Measurements from ENCODE around the gene KIF3C. TPM values are rescaled to one million over a fixed set of nuclear protein-coding genes. Genes with fewer than 3 reads are reported as not detected.

KIF3C gene
- total RNA-seq, 1 experiment from 2014 or later: 41.4 TPM

DNA sequence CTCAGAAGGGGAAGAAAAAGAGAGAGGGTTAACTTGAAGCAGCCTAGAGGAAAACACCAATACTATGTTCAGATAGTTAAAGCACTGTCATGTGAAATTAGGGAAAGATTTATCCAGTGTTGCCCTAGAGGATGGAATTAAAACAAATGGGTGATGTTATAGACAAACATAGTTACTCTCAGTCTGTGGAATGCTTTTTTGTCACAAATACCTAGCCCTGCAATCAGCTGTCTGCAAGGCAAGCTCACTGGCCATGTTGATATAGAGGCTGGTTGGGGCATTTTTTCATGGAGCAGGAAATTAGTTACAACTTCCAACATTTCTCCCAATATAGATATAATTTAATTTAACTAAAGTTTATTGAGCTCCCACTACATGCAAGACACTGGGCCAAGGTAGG is 43.2 kb upstream of the KIF3C start:
- Histone ChIP-seq H3K27ac (ENCODE audit: insufficient read length, low read depth, low read length) (no peak overlapping the region), H3K23ac (ENCODE audit: insufficient read length, low read depth, low read length) (no peak overlapping the region), H2BK5ac (ENCODE audit: insufficient read length, low read length) (no peak overlapping the region), H3K56ac (ENCODE audit: insufficient read length, low read depth, low read length) (no peak overlapping the region), H2BK15ac (ENCODE audit: low read depth, low read length) (no peak overlapping the region), H3K9ac (ENCODE audit: extremely low read depth, insufficient read length, low read length) (no peak overlapping the region), H2BK120ac (ENCODE audit: low read depth, low read length, poor library complexity, severe bottlenecking) (no peak overlapping the region), H3T11ph (ENCODE audit: low read length) (no peak overlapping the region), H3K79me2 (ENCODE audit: insufficient read depth, low read length) (no peaks in the 10 kb centered on the region), H3K27me3 (ENCODE audit: insufficient read depth, low read length) (no peaks in the 10 kb centered on the region), H3K18ac (ENCODE audit: insufficient read length, low read depth, low read length) (no peak overlapping the region), H4K8ac (replicated peaks; ENCODE audit: insufficient read length, low read depth, low read length) (no peak overlapping the region), H3K14ac (ENCODE audit: insufficient read depth, low read length) (no peak overlapping the region), H4K91ac (ENCODE audit: insufficient read length, low read depth, low read length) (no peak overlapping the region), H3K23me2 (ENCODE audit: insufficient read length, low read depth, low read length, poor library complexity, severe bottlenecking) (no peaks in the 10 kb centered on the region), H4K5ac (ENCODE audit: insufficient read length, low read depth, low read length) (no peak overlapping the region), H2AK5ac (ENCODE audit: insufficient read length, low read length) (no peak overlapping the region), H3K9me3 (ENCODE audit: control insufficient read depth, low read depth, low read length) (no peaks in the 10 kb centered on the region), H3K4me1 (ENCODE audit: insufficient read depth, low read length) (no peaks in the 10 kb centered on the region), H2BK12ac (ENCODE audit: insufficient read length, low read depth, low read length) (no peak overlapping the region), H2AFZ (ENCODE audit: low read length) (no peak overlapping the region), H3K4me2 (ENCODE audit: insufficient read depth, insufficient read length, low read length) (no peak overlapping the region), H3K79me1 (ENCODE audit: insufficient read depth, low read depth, low read length, poor library complexity, severe bottlenecking) (no peaks in the 10 kb centered on the region), H3K4ac (ENCODE audit: low read depth, low read length) (no peak overlapping the region), H2BK20ac (ENCODE audit: low read depth, low read length, poor library complexity, severe bottlenecking) (no peak overlapping the region), H4K20me1 (ENCODE audit: control insufficient read depth, insufficient read depth, insufficient read length) (no peaks in the 10 kb centered on the region)
- H3K27ac Mint-ChIP-seq: no peak overlapping the region
- H3K36me3 Mint-ChIP-seq (ENCODE audit: insufficient read depth in 1 of 3, low read depth in 3 of 3): no peaks in the 10 kb centered on the region
- H3K9me3 Mint-ChIP-seq: no peaks in the 10 kb centered on the region; a peak in 3 of 5 replicates
- DNase-seq: no peak
- peaks cover 3% of the 10 kb centered on the region in 2 experiments; a peak in 2 of 4 replicates for H3K4me1 Mint-ChIP-seq
- H3K4me3 Mint-ChIP-seq: no peak overlapping the region
- H3K27me3 Mint-ChIP-seq (ENCODE audit: low read depth): no peaks in the 10 kb centered on the region
- TF ChIP-seq, protein P1, sequence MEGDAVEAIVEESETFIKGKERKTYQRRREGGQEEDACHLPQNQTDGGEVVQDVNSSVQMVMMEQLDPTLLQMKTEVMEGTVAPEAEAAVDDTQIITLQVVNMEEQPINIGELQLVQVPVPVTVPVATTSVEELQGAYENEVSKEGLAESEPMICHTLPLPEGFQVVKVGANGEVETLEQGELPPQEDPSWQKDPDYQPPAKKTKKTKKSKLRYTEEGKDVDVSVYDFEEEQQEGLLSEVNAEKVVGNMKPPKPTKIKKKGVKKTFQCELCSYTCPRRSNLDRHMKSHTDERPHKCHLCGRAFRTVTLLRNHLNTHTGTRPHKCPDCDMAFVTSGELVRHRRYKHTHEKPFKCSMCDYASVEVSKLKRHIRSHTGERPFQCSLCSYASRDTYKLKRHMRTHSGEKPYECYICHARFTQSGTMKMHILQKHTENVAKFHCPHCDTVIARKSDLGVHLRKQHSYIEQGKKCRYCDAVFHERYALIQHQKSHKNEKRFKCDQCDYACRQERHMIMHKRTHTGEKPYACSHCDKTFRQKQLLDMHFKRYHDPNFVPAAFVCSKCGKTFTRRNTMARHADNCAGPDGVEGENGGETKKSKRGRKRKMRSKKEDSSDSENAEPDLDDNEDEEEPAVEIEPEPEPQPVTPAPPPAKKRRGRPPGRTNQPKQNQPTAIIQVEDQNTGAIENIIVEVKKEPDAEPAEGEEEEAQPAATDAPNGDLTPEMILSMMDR (conservative IDR thresholded peaks at IDR 0.05): no peak
